ENCODE measurements around the gene SEC24B. TPM values are rescaled to one million over a fixed set of nuclear protein-coding genes. Genes with fewer than 3 reads are reported as not detected.

SEC24B gene
- total and polyA plus RNA-seq, 10 of the 15 experiments (the other 5 are each of a cell fraction or from before 2014, with no cell fraction given) = 6.4 to 43.2 (median 16.0) TPM

DNA sequence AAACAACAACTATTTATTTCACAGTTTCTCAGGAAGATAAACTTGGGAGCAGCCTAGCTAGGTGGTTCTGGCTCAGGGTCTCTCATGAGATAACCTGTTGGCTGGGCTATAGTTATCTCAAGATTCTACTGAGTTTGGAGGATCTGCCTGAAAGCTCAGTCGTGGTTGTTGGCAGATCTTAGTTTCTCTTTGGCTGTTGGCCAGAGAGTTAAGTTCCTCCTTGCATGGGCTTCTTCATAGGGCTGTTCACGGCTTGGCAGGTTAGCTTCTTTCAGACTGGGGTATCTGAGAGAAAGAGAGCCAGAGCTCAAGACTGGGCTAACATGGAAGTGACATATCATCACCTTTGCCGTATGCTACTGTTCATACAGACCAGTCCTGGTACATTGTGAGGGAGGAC is 28.7 kb downstream of the SEC24B start:
- no peaks in the 10 kb centered on the region; the same call in 1 of the 2 replicates for H4K20me1 ChIP-seq (ENCODE audit: control insufficient read depth, insufficient read depth)
- no TSS peak for BruUV-seq (replicated peaks)

More for the DNA sequence above, 28.7 kb downstream of the SEC24B start:
- H3K79me2 ChIP-seq (ENCODE audit: control insufficient read depth, insufficient read depth, low read length) = peaks cover 30% of the 10 kb centered on the region
- ChIA-PET RAD21 (ENCODE audit: unreplicated experiment) (interaction anchor here (1.1 kb wide), 1 partner anchor 27 kb away, joined by 3 read pairs; no protein-coding TSS in a partner anchor), CTCF (interaction anchor here (0.6 to 1.7 kb wide), 4 partner anchors 15 to 56 kb away, joined by 3 to 4 read pairs (median 3); no protein-coding TSS in a partner anchor), POLR2A (no interaction called here), SMC1A (ENCODE audit: uncharacterized antibody, unreplicated experiment) (interaction anchor here (0.7 to 1.8 kb wide), 8 partner anchors 12 to 507 kb away, joined by 3 to 9 read pairs (median 3); no protein-coding TSS in a partner anchor)
- DNase-seq (ENCODE audit: low read depth, low spot score) (no peak), ATAC-seq (peak; percentile 55), FAIRE-seq (peak; percentile 68)
- H3K9ac ChIP-seq (ENCODE audit: control insufficient read depth, insufficient read depth, low read length) = no peak overlapping the region
- peaks cover 4 to 10% of the 10 kb centered on the region in 2 experiments for H3K36me3 ChIP-seq (ENCODE audit: control insufficient read depth in 2 of 2, insufficient read depth in 2 of 2, low read length in 1 of 2)
- in situ Hi-C loops (cut with MboI) (no loop called here), intact Hi-C loops (cut with micrococcal nuclease; ENCODE audit: unreplicated experiment) (no loop called here)
- H3K27ac ChIP-seq (ENCODE audit: control insufficient read depth, insufficient read depth) = no peak overlapping the region
- TF ChIP-seq NBN (IDR thresholded peaks at IDR 0.05) (no peak), BACH1 (IDR thresholded peaks at IDR 0.05; ENCODE audit: borderline replicate concordance) (no peak), JUNB (IDR thresholded peaks at IDR 0.05) (no peak), MYB (IDR thresholded peaks at IDR 0.05; ENCODE audit: borderline replicate concordance, low read depth, low read length) (no peak), GATAD2B (conservative IDR thresholded peaks at IDR 0.05; ENCODE audit: low read depth) (no peak), DPF2 (IDR thresholded peaks at IDR 0.05) (no peak), SUZ12 (IDR thresholded peaks at IDR 0.05; ENCODE audit: unreplicated experiment) (no peak), SPI1 (IDR thresholded peaks at IDR 0.05; ENCODE audit: borderline replicate concordance, insufficient read depth, low read depth, low read length) (no peak), YY1 (IDR thresholded peaks at IDR 0.05; ENCODE audit: low read depth, low read length) (no peak), ZNF217 (IDR thresholded peaks at IDR 0.05) (no peak), MYC (IDR thresholded peaks at IDR 0.05; ENCODE audit: insufficient read depth, insufficient read length, insufficient replicate concordance, low read length, severe bottlenecking) (no peak), FOXK2 (IDR thresholded peaks at IDR 0.05) (no peak), STAT1 (conservative IDR thresholded peaks at IDR 0.05) (no peak), TCF3 (IDR thresholded peaks at IDR 0.05; ENCODE audit: borderline replicate concordance, insufficient read depth, low read depth, low read length) (no peak), CHD4 (IDR thresholded peaks at IDR 0.05) (no peak)
- TF ChIP-seq, protein P1, sequence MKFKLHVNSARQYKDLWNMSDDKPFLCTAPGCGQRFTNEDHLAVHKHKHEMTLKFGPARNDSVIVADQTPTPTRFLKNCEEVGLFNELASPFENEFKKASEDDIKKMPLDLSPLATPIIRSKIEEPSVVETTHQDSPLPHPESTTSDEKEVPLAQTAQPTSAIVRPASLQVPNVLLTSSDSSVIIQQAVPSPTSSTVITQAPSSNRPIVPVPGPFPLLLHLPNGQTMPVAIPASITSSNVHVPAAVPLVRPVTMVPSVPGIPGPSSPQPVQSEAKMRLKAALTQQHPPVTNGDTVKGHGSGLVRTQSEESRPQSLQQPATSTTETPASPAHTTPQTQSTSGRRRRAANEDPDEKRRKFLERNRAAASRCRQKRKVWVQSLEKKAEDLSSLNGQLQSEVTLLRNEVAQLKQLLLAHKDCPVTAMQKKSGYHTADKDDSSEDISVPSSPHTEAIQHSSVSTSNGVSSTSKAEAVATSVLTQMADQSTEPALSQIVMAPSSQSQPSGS (IDR thresholded peaks at IDR 0.05; ENCODE audit: low read length) = no peak
- TF ChIP-seq, protein P2, sequence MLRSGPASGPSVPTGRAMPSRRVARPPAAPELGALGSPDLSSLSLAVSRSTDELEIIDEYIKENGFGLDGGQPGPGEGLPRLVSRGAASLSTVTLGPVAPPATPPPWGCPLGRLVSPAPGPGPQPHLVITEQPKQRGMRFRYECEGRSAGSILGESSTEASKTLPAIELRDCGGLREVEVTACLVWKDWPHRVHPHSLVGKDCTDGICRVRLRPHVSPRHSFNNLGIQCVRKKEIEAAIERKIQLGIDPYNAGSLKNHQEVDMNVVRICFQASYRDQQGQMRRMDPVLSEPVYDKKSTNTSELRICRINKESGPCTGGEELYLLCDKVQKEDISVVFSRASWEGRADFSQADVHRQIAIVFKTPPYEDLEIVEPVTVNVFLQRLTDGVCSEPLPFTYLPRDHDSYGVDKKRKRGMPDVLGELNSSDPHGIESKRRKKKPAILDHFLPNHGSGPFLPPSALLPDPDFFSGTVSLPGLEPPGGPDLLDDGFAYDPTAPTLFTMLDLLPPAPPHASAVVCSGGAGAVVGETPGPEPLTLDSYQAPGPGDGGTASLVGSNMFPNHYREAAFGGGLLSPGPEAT (IDR thresholded peaks at IDR 0.05; ENCODE audit: low read depth) = no peak
- TF ChIP-seq, protein P3, sequence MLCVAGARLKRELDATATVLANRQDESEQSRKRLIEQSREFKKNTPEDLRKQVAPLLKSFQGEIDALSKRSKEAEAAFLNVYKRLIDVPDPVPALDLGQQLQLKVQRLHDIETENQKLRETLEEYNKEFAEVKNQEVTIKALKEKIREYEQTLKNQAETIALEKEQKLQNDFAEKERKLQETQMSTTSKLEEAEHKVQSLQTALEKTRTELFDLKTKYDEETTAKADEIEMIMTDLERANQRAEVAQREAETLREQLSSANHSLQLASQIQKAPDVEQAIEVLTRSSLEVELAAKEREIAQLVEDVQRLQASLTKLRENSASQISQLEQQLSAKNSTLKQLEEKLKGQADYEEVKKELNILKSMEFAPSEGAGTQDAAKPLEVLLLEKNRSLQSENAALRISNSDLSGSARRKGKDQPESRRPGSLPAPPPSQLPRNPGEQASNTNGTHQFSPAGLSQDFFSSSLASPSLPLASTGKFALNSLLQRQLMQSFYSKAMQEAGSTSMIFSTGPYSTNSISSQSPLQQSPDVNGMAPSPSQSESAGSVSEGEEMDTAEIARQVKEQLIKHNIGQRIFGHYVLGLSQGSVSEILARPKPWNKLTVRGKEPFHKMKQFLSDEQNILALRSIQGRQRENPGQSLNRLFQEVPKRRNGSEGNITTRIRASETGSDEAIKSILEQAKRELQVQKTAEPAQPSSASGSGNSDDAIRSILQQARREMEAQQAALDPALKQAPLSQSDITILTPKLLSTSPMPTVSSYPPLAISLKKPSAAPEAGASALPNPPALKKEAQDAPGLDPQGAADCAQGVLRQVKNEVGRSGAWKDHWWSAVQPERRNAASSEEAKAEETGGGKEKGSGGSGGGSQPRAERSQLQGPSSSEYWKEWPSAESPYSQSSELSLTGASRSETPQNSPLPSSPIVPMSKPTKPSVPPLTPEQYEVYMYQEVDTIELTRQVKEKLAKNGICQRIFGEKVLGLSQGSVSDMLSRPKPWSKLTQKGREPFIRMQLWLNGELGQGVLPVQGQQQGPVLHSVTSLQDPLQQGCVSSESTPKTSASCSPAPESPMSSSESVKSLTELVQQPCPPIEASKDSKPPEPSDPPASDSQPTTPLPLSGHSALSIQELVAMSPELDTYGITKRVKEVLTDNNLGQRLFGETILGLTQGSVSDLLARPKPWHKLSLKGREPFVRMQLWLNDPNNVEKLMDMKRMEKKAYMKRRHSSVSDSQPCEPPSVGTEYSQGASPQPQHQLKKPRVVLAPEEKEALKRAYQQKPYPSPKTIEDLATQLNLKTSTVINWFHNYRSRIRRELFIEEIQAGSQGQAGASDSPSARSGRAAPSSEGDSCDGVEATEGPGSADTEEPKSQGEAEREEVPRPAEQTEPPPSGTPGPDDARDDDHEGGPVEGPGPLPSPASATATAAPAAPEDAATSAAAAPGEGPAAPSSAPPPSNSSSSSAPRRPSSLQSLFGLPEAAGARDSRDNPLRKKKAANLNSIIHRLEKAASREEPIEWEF (IDR thresholded peaks at IDR 0.05; ENCODE audit: insufficient replicate concordance, low read depth, low read length) = no peak
- no peak overlapping the region; the same call in 1 of the 2 replicates for H3K4me2 ChIP-seq (ENCODE audit: control insufficient read depth, insufficient read depth)
- no peak overlapping the region for H3K4me3 ChIP-seq
- H2AFZ ChIP-seq (ENCODE audit: control insufficient read depth, low read depth, low read length) = no peak overlapping the region
- 57% methylated on average over 3 of the region's 3 CpGs for WGBS (ENCODE audit: insufficient coverage, insufficient replicate concordance, low lambda C conversion rate, missing lambda C conversion rate)
- peaks cover 7% of the 10 kb centered on the region; the same call in 1 of the 2 replicates for H3K4me1 ChIP-seq (ENCODE audit: control insufficient read depth, insufficient read depth, low read length)
- H3K27me3 ChIP-seq (replicated peaks in 1 of 2; ENCODE audit: control insufficient read depth in 2 of 2, insufficient read depth in 2 of 2, low read length in 1 of 2) = no peaks in the 10 kb centered on the region
- H3K9me3 ChIP-seq (replicated peaks; ENCODE audit: control insufficient read depth, insufficient read depth, low read length) = peaks cover 2% of the 10 kb centered on the region; the same call in 1 of the 3 replicates
